IMR-90 (cell line): ENCODE data around the gene BUD23. TPM values are rescaled to one million over a fixed set of nuclear protein-coding genes. Genes with fewer than 3 reads are reported as not detected.

Source experiments
- ATAC-seq: fragments of 200-7000 bp; cut with Tn5 transposase; 2 replicates; pipeline ENCODE4 v1.9.1; 2020; ENCODE audit warnings: low read depth, mild to moderate bottlenecking, moderate library complexity
- BruUV-seq: library from RNA; stranded (reverse); fragments of 400-500 nt; replicated peaks from 2 replicates; lab custom pipeline; 2021; lab: Mats Ljungman, UMichigan
- CTCF ChIA-PET: fragments of 300-600 bp; formaldehyde crosslinking; extraction: SDS; loops from one replicate; lab custom pipeline; 2021; ENCODE audit warnings: antibody characterized with exemption; lab: Yijun Ruan, JAX
- POLR2A ChIA-PET: fragments of 300-600 bp; sonication (Branson Sonifier 250); formaldehyde crosslinking; loops from one replicate; lab custom pipeline; 2022; ENCODE audit warnings: antibody characterized with exemption; ENCODE audit not compliant: unreplicated experiment; lab: Charles Lee
- DNase-seq: peaks from one replicate; pipeline ENCODE4 v3.0.0; 2013
- H2AFZ ChIP-seq: replicated peaks from 2 replicates; pipeline ENCODE3; 2013; ENCODE audit warnings: low read length, mild to moderate bottlenecking; ENCODE audit not compliant: poor library complexity
- H2AK5ac ChIP-seq: 2 replicates; pipeline ENCODE4 v1.6.1; 2013; ENCODE audit warnings: low read depth, low read length, inconsistent platforms
- H2AK9ac ChIP-seq: replicated peaks from 2 replicates; pipeline ENCODE3; 2013; ENCODE audit warnings: mild to moderate bottlenecking, low read depth, low read length, moderate library complexity; ENCODE audit not compliant: poor library complexity
- H2BK120ac ChIP-seq: 2 replicates; pipeline ENCODE4 v1.6.1; 2013; ENCODE audit warnings: low read depth, low read length, inconsistent platforms
- H2BK15ac ChIP-seq: 3 replicates; pipeline ENCODE4 v1.6.1; 2013; ENCODE audit warnings: low read depth, low read length, inconsistent platforms
- H2BK20ac ChIP-seq: 2 replicates; pipeline ENCODE4 v1.6.1; 2013; ENCODE audit warnings: low read depth, mild to moderate bottlenecking, inconsistent platforms, low read length, moderate library complexity
- H2BK5ac ChIP-seq: 2 replicates; pipeline ENCODE4 v1.6.1; 2013; ENCODE audit warnings: mild to moderate bottlenecking, low read depth, low read length, inconsistent platforms; ENCODE audit not compliant: poor library complexity, severe bottlenecking
- H3K14ac ChIP-seq: replicated peaks from 2 replicates; pipeline ENCODE4 v1.6.1; 2013; ENCODE audit warnings: low read depth, low read length, inconsistent platforms
- H3K18ac ChIP-seq: 2 replicates; pipeline ENCODE4 v1.6.1; 2013; ENCODE audit warnings: low read depth, low read length, control low read depth
- H3K23ac ChIP-seq: 2 replicates; pipeline ENCODE4 v1.6.1; 2013; ENCODE audit warnings: low read depth, low read length, inconsistent platforms
- H3K27ac ChIP-seq: 2 replicates; pipeline ENCODE4 v1.5.1; 2013; ENCODE audit warnings: mild to moderate bottlenecking, control low read depth, low read length; ENCODE audit not compliant: insufficient read depth
- H3K27me3 ChIP-seq: 2 replicates; pipeline ENCODE4 v1.6.1; 2013; ENCODE audit warnings: low read length; ENCODE audit not compliant: control insufficient read depth, insufficient read depth
- H3K36me3 ChIP-seq: 2 replicates; pipeline ENCODE4 v1.6.1; 2013; ENCODE audit warnings: low read length, mixed read lengths; ENCODE audit not compliant: control insufficient read depth, insufficient read depth
- H3K4ac ChIP-seq: 2 replicates; pipeline ENCODE4 v1.6.1; 2013; ENCODE audit warnings: low read depth, low read length, inconsistent platforms
- H3K4me1 ChIP-seq: 2 replicates; pipeline ENCODE4 v1.6.1; 2013; ENCODE audit warnings: low read length, mixed read lengths; ENCODE audit not compliant: control insufficient read depth, insufficient read depth
- H3K4me2 ChIP-seq: 2 replicates; pipeline ENCODE4 v1.6.1; 2013; ENCODE audit warnings: low read depth, mild to moderate bottlenecking, control low read depth, low read length, moderate library complexity
- H3K4me3 ChIP-seq: 2 replicates; pipeline ENCODE4 v1.5.1; 2013; ENCODE audit warnings: low read depth, mild to moderate bottlenecking, control low read depth, low read length, moderate library complexity; ENCODE audit not compliant: insufficient read depth
- H3K56ac ChIP-seq: 2 replicates; pipeline ENCODE4 v1.6.1; 2013; ENCODE audit warnings: low read length, inconsistent platforms; ENCODE audit not compliant: insufficient read depth; ENCODE audit errors: extremely low read depth
- H3K79me1 ChIP-seq, 2 experiments: 2 replicates each; pipeline ENCODE4 v1.6.1; 2013; ENCODE audit warnings: low read length in 2 of 2, inconsistent platforms in 1 of 2, low read depth in 1 of 2
- H3K9ac ChIP-seq: 2 replicates; pipeline ENCODE4 v1.6.1; 2013; ENCODE audit warnings: low read depth, low read length, control low read depth
- H3K9me1 ChIP-seq: 2 replicates; pipeline ENCODE4 v1.6.1; 2013; ENCODE audit warnings: low read length, inconsistent platforms; ENCODE audit not compliant: insufficient read depth
- H3K9me3 ChIP-seq: 2 replicates; pipeline ENCODE4 v1.6.1; 2013; ENCODE audit warnings: low read length; ENCODE audit not compliant: control insufficient read depth, insufficient read depth
- H4K20me1 ChIP-seq: 2 replicates; pipeline ENCODE4 v1.6.1; 2013; ENCODE audit warnings: low read length, inconsistent platforms; ENCODE audit not compliant: insufficient read depth
- H4K5ac ChIP-seq: 2 replicates; pipeline ENCODE4 v1.6.1; 2013; ENCODE audit warnings: mild to moderate bottlenecking, low read depth, low read length, control low read depth
- H4K8ac ChIP-seq, 2 experiments: 2 replicates each; pipeline ENCODE4 v1.6.1; 2013; ENCODE audit warnings: low read depth in 2 of 2, low read length in 2 of 2, control low read depth in 1 of 2, inconsistent platforms in 1 of 2
- H4K91ac ChIP-seq: 2 replicates; pipeline ENCODE4 v1.6.1; 2013; ENCODE audit warnings: low read depth, low read length, inconsistent platforms; ENCODE audit not compliant: insufficient read depth
- CEBPB ChIP-seq: IDR thresholded peaks from 2 replicates; pipeline ENCODE4 v1.6.1; 2012; ENCODE audit warnings: low read depth, low read length, improper control_type of control experiment
- CHD1 ChIP-seq: IDR thresholded peaks from 2 replicates; pipeline ENCODE4 v1.6.1; 2012; ENCODE audit warnings: low read depth, low read length, improper control_type of control experiment
- CTCF ChIP-seq: conservative IDR thresholded peaks from 2 replicates; pipeline ENCODE4 v1.5.1; 2012; ENCODE audit warnings: mild to moderate bottlenecking, low read depth, low read length, improper control_type of control experiment
- FOS ChIP-seq: fragments of 150-350 bp; IDR thresholded peaks from 2 replicates; pipeline ENCODE4 v1.6.1; 2016; ENCODE audit warnings: low read depth, low read length
- MAFK ChIP-seq: IDR thresholded peaks from 2 replicates; pipeline ENCODE4 v1.6.1; 2012; ENCODE audit warnings: low read depth, low read length, improper control_type of control experiment
- MAZ ChIP-seq: IDR thresholded peaks from 2 replicates; pipeline ENCODE4 v1.6.1; 2012; ENCODE audit warnings: low read depth, mild to moderate bottlenecking, low read length, improper control_type of control experiment, moderate library complexity, borderline replicate concordance
- MXI1 ChIP-seq: IDR thresholded peaks from 2 replicates; pipeline ENCODE4 v1.6.1; 2012; ENCODE audit warnings: low read depth, mild to moderate bottlenecking, low read length, moderate library complexity, borderline replicate concordance
- NFE2L2 ChIP-seq: fragments of 150-350 bp; IDR thresholded peaks from 2 replicates; pipeline ENCODE4 v1.6.1; 2016; ENCODE audit warnings: low read depth, mild to moderate bottlenecking, low read length
- POLR2A ChIP-seq: IDR thresholded peaks from 2 replicates; pipeline ENCODE4 v1.6.1; 2012; ENCODE audit warnings: mild to moderate bottlenecking, low read depth, low read length
- RAD21 ChIP-seq: IDR thresholded peaks from 2 replicates; pipeline ENCODE4 v1.6.1; 2012; ENCODE audit warnings: low read length, improper control_type of control experiment
- RCOR1 ChIP-seq: IDR thresholded peaks from 2 replicates; pipeline ENCODE4 v1.6.1; 2012; ENCODE audit warnings: mild to moderate bottlenecking, low read length, improper control_type of control experiment; ENCODE audit not compliant: insufficient replicate concordance
- RFX5 ChIP-seq: IDR thresholded peaks from 2 replicates; pipeline ENCODE4 v1.8.0; 2012; ENCODE audit warnings: low read depth, mild to moderate bottlenecking, low read length, moderate library complexity
- SMC3 ChIP-seq: fragments of 150-350 bp; IDR thresholded peaks from 2 replicates; pipeline ENCODE4 v1.6.1; 2016; ENCODE audit warnings: low read depth, mild to moderate bottlenecking, antibody characterized with exemption, low read length, moderate library complexity
- WGBS, 2 experiments: methylation state at CpG; one replicate each; pipeline versions ENCODE4 v1.1.5 to v1.1.7; 2013; ENCODE audit warnings: missing lambda C conversion rate in 2 of 2; ENCODE audit not compliant: insufficient read length in 1 of 2; ENCODE audit errors: extremely low coverage in 2 of 2; 5-methylcytosine and 5-hydroxymethylcytosine counted together
- dilution Hi-C: fragments of 300-500 bp; cut with HindIII; formaldehyde crosslinking; loops from one replicate; pipeline ENCODE4 v1.14.3; 2018; ENCODE audit warnings: low sequenced_read_pairs; ENCODE audit not compliant: unreplicated experiment
- in situ Hi-C: fragments of 300-500 bp; cut with MboI; formaldehyde crosslinking; loops from 3 replicates; pipeline ENCODE4 v1.14.3; 2019; ENCODE audit warnings: low sequenced_read_pairs, inconsistent platforms, mixed read lengths
- intact Hi-C: fragments of 100-400 bp; cut with micrococcal nuclease; formaldehyde crosslinking; loops from 2 replicates; pipeline ENCODE4 v1.10.0; 2022
- polyA plus RNA-seq, 3 experiments: library from polyadenylated mRNA; depleted of rRNA; stranded (reverse); fragments of >200 nt; gene quantifications; 2 replicates each; pipeline ENCODE4 v1.2.3, GENCODE V29; 2012; ENCODE audit warnings: low replicate concordance in 1 of 3
- total RNA-seq: library from RNA; depleted of rRNA; stranded (reverse); fragments of >200 nt; gene quantifications from 2 replicates; pipeline ENCODE4 v1.2.3, GENCODE V29; 2012
- TF ChIP-seq, protein P1 (sequence below): fragments of 150-350 bp; IDR thresholded peaks from 2 replicates; pipeline ENCODE4 v1.6.1; 2016; ENCODE audit warnings: low read depth, mild to moderate bottlenecking, low read length, moderate library complexity, borderline replicate concordance
- TF ChIP-seq, protein P2 (sequence below): fragments of 150-350 bp; IDR thresholded peaks from 2 replicates; pipeline ENCODE4 v1.6.1; 2017; ENCODE audit warnings: mild to moderate bottlenecking, antibody characterized with exemption, low read length, low read depth

BUD23 gene
- total and polyA plus RNA-seq, 2 of the 4 experiments (the other 2 are of a cell fraction), result 35.7 to 65.2 TPM

- Histone ChIP-seq H2AK5ac (no peak overlapping the region), H3K4me2 (no peak overlapping the region), H2AK9ac (no peak overlapping the region), H3K27ac (no peak overlapping the region), H2BK120ac (no peak overlapping the region), H3K18ac (no peak overlapping the region), H3K4me3 (no peak overlapping the region), H3K36me3 (no peaks in the 10 kb centered on the region), H3K9me1 (no peaks in the 10 kb centered on the region), H4K5ac (no peak overlapping the region), H4K8ac (no peak overlapping the region), H3K56ac (no peak overlapping the region), H3K9ac (no peak overlapping the region), H3K23ac (no peak overlapping the region), H3K9me3 (peaks cover 4% of the 10 kb centered on the region), H3K14ac (no peak overlapping the region), H4K20me1 (no peaks in the 10 kb centered on the region), H3K4me1 (no peaks in the 10 kb centered on the region; the same call in 1 of the 2 replicates), H2BK5ac (no peak overlapping the region), H3K79me1 (no peaks in the 10 kb centered on the region), H3K4ac (no peak overlapping the region), H3K27me3 (peaks cover 72% of the 10 kb centered on the region), H4K91ac (no peak overlapping the region), H2BK20ac (no peak overlapping the region), H2AFZ (no peak overlapping the region), H2BK15ac (no peak overlapping the region)
- dilution Hi-C loops, result no loop called here
- intact Hi-C loops, result no loop called here
- WGBS, 2 experiments, result 25% methylated on average over 1 of the region's 4 CpGs; no CpG with 5 or more reads in 1 of the 2 experiments
- in situ Hi-C loops, result no loop called here
- no TSS peak for BruUV-seq
- no peak for TF ChIP-seq RAD21
- TF ChIP-seq MAZ, result no peak
- TF ChIP-seq CHD1, result no peak
- no peak for TF ChIP-seq SMC3
- TF ChIP-seq, protein P1, sequence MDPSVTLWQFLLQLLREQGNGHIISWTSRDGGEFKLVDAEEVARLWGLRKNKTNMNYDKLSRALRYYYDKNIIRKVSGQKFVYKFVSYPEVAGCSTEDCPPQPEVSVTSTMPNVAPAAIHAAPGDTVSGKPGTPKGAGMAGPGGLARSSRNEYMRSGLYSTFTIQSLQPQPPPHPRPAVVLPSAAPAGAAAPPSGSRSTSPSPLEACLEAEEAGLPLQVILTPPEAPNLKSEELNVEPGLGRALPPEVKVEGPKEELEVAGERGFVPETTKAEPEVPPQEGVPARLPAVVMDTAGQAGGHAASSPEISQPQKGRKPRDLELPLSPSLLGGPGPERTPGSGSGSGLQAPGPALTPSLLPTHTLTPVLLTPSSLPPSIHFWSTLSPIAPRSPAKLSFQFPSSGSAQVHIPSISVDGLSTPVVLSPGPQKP, result no peak
- no peak for TF ChIP-seq CEBPB
- TF ChIP-seq NFE2L2, result no peak
- TF ChIP-seq, protein P2, sequence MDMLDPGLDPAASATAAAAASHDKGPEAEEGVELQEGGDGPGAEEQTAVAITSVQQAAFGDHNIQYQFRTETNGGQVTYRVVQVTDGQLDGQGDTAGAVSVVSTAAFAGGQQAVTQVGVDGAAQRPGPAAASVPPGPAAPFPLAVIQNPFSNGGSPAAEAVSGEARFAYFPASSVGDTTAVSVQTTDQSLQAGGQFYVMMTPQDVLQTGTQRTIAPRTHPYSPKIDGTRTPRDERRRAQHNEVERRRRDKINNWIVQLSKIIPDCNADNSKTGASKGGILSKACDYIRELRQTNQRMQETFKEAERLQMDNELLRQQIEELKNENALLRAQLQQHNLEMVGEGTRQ, result no peak
- no peak for TF ChIP-seq MXI1
- no peak for TF ChIP-seq POLR2A
- no peak for TF ChIP-seq MAFK
- no peak for TF ChIP-seq CTCF
- TF ChIP-seq RCOR1, result no peak
- TF ChIP-seq FOS, result no peak
- no peak for TF ChIP-seq RFX5
- CTCF ChIA-PET, result interaction anchor here (0.6 to 1.3 kb wide), 2 partner anchors 11 to 19 kb away, joined by 4 read pairs; no protein-coding TSS in a partner anchor
- POLR2A ChIA-PET, result no interaction called here
- ATAC-seq (no peak), DNase-seq (no peak)
Measured at GRCh38 chr7:73645643-73646174, 37.7 kb upstream of the BUD23 start.
